ENCODE measurements around the gene LRPAP1.
A peak's percentile ranks its signal among the peaks of the same experiment; 100 is the strongest.

LRPAP1 gene

GRCh38 chr4:3468154-3468553, 64.1 kb downstream of the LRPAP1 start:
- TF ChIP-seq, protein P1, sequence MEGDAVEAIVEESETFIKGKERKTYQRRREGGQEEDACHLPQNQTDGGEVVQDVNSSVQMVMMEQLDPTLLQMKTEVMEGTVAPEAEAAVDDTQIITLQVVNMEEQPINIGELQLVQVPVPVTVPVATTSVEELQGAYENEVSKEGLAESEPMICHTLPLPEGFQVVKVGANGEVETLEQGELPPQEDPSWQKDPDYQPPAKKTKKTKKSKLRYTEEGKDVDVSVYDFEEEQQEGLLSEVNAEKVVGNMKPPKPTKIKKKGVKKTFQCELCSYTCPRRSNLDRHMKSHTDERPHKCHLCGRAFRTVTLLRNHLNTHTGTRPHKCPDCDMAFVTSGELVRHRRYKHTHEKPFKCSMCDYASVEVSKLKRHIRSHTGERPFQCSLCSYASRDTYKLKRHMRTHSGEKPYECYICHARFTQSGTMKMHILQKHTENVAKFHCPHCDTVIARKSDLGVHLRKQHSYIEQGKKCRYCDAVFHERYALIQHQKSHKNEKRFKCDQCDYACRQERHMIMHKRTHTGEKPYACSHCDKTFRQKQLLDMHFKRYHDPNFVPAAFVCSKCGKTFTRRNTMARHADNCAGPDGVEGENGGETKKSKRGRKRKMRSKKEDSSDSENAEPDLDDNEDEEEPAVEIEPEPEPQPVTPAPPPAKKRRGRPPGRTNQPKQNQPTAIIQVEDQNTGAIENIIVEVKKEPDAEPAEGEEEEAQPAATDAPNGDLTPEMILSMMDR (IDR thresholded peaks at IDR 0.05) = no peak
- DNase-seq (ENCODE audit: low spot score) = no peak
- no peak overlapping the region for H3K27ac ChIP-seq
- no peak overlapping the region for H3K4me3 ChIP-seq

DNA sequence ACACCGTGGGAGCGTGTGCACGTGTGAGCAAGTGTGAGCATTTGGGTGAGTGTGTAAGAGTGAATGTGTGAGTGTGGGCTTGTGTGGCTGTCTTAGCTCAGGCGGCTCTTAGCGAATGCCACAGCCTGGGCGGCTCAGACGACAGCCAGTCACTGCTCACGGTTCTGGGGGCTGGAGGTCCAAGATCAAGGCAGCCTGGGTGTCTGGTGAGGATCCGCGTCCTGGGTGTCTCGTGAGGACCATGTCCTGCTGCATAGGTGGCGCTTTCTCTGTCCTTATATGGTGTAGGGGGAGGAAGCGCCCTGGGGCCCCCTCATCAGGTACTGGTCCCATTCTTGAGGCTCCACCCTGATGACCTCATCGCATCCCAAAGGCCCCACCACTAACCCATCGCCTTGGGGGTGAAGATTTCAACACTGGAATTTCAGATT, 64.6 kb downstream of the LRPAP1 start:
- DNase-seq (ENCODE audit: low spot score) = no peak
- TF ChIP-seq, protein P1 (IDR thresholded peaks at IDR 0.05) = no peak
- Histone ChIP-seq H3K27ac (no peak overlapping the region), H3K4me3 (no peak overlapping the region)

- no peak overlapping the region for H3K4me3 ChIP-seq
- no peak for DNase-seq (ENCODE audit: low spot score)
- TF ChIP-seq, protein P1 (IDR thresholded peaks at IDR 0.05) = no peak
- no peak overlapping the region for H3K27ac ChIP-seq
Measured at GRCh38 chr4:3466691-3467600, 65.3 kb downstream of the LRPAP1 start.

DNA sequence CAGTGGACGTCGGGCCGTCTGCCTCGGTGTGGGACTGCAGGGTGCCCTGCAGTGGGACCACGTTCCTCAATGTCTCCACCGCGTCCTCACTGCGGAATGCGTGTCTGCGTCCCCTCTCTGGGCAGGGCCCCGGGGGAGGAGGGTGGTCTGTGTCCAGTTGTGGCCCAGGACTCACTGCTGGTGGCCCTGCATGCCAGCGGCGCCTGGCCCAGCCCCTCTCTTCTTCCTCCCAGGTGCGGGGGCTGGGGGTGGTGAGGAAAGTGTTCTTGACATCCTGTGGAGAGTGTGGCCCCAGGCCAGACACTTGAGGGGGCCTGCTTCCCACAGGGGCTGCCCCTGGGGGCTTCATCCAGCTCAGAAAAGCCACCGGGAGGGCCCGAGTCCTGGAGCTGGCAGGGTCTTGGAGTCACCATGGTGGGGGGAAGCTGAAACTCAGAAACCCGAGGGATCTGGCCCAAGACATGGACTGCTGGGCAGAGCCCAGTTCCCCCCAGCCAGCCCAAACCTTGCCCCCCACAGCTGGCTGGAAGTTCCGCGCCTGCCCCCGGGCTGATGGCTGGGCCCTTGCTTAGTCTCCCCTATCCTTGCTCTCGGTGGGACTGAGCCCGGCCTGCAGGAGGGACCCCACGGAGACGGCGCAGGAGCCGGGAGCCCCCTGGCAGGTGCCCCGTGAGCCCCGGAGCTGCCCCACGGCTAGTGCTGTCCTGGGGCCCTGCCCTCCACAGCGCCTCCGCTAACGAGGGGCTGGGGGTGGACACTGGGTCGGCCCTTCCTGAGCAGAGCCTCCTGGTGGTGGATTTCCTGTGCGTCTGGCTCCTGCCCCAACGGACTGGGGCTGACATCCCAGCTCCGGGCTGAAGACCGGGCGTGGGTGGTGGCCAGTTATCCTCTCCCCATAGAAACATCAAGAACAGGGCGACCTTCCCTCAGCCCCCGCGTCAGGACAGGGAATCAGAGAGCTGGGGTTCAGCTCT, 66.2 kb downstream of the LRPAP1 start:
- no peak for DNase-seq (ENCODE audit: low spot score)
- no peak overlapping the region for H3K27ac ChIP-seq
- TF ChIP-seq, protein P1 (IDR thresholded peaks at IDR 0.05) = no peak
- no peak overlapping the region for H3K4me3 ChIP-seq

DNA sequence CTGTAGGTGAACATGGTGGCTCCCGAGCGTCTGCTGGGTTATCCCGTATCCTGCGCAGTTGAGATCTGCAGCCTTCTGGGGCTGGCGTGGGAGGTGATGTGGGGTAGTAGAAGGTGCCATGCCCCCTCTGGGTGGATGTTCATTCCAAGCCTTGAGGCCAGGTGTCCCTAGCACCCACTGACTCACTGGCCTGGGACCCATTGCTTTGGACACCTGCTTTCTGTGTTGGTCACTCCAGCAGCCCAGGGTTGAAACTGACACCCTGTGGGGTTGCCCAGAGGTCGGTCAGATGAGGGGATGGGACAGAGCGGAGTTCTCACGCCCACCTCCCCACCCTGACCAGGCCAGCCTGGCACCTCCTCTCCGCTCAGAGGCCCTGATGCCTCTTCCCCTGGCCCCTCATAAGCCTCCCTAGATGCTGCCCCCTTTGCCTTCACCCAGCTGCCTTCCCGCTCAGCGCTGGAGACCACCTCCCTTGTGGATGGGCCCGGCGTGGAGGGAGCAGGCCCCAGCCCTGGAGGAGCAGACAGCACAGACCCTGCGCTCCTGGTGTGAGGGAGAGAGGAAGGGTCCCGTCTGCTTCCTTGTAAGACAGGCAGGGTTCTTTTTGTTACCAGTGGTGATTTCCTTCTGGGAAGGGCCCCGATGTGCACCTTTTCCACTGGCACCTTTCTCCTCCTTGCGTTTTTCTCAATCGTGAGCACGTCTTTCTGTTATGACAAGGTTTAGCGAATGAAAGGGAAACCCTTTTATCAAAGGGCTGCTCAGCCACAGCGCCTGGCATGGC, 67.1 kb downstream of the LRPAP1 start:
- TF ChIP-seq, protein P1 (IDR thresholded peaks at IDR 0.05) = no peak
- H3K4me3 ChIP-seq = no peak overlapping the region
- no peak for DNase-seq (ENCODE audit: low spot score)
- no peak overlapping the region for H3K27ac ChIP-seq

DNA sequence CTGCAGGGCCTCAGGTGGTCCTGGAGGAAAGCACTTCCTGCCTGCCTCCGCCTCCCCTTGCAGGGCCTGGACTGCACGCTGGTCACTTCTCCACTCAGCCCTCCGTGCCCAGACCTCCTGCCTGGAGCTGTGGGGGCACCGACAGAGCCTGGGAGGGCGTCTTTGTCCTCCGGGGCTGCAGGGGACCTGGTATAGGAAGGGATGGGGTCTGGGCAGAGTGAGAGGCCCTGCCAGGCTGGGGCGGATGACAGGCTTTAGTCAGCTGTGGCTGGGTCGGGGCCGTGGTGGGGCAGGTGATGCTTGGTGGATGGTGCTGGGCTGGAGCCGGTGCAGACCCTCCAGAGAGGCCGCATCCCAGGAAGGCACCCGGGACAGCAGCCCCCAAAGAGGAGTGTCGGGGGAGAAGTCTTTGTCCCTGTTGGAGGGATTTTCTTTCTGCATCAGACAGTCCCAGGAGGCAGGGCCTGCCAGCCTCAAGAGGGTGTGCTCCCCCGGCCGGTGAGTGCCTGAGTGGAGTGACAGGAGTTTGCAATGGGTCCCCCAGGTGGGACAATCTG, 67.8 kb downstream of the LRPAP1 start:
- TF ChIP-seq, protein P1 (IDR thresholded peaks at IDR 0.05) = no peak
- no peak for DNase-seq (ENCODE audit: low spot score)

More for the DNA sequence above, 67.8 kb downstream of the LRPAP1 start:
- Histone ChIP-seq H3K4me3 (peak overlapping the region; percentile 74), H3K27ac (no peak overlapping the region)

Measured in coronary artery (tissue), 2 donors.